ENCODE data around the gene DGKQ.

DGKQ gene

DNA sequence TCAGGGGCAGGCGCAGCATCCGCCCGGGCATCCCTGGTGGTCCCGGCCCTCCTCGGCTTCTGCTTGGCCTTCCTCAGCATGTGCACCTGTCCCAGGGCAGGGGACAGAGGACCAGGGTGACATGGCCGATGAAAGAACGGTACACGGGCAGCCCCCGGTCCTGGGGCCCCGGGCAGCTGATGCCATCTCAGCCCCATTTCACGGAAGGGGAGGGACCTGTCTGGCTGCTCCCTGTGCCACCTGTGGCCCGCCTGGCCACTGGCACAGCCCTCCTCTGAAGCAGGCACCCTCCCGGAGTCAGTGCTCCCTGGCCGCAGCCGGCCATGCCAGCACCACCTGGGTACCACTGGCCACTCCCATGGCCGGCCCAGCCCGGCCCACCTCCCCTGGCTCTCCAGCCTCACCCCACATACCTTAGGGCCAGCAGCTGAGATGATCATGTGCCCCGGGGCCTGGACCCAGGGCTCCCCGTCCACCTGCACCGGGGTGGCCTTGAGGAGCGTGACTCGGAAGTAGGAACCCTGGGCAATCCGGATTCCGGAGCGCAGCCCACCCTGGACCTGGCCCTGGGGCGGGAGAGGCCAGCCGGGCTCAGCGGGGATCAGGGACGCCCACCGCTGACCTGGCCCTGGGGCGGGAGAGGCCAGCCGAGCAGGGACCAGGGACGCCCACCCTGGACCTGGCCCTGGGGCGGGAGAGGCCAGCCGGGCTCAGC, 12.6 kb downstream of the DGKQ start:
- H3K36me3 ChIP-seq (ENCODE audit: control insufficient read depth in 1 of 2, insufficient read depth in 2 of 2, low read length in 2 of 2), result peaks cover 5 to 46% of the 10 kb centered on the region in 2 donors
- no peak overlapping the region for H3K4me3 ChIP-seq (ENCODE audit: low read depth in 1 of 2, low read length in 2 of 2)
- no peak overlapping the region for H3K27ac ChIP-seq (ENCODE audit: low read length)
- no peaks in the 10 kb centered on the region for H3K4me1 ChIP-seq (ENCODE audit: control insufficient read depth in 1 of 2, insufficient read depth in 2 of 2, low read length in 2 of 2)
- H3K27me3 ChIP-seq (ENCODE audit: low read depth, low read length), result no peaks in the 10 kb centered on the region
- H3K9me3 ChIP-seq (ENCODE audit: control insufficient read depth in 1 of 2, low read length in 2 of 2), result no peaks in the 10 kb centered on the region

DNA sequence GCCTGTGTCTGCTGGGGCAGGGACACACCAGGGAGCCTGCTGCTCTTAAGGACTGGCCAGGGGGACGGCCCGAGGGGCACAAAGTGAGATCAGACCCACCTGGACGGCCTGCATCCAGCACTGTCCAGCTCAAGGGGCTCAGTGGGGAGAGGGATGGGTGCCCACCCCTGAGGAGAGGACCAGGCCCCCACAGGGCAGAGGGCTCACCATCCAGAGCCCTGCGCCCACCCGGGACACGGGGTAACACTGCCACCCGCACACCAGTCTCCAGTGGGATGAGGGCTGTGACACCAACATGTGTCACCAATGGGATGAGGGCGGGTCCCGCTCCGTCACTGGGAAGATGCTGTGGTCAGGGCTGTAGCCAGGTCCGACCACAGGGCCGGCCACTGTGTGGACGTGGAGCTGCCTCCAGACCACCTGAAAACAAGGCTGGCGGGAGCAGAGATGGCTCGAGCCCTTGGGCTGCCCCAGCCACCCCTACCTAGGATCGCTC, 13.2 kb downstream of the DGKQ start:
- peaks cover 5 to 42% of the 10 kb centered on the region in 2 donors for H3K36me3 ChIP-seq (ENCODE audit: control insufficient read depth in 1 of 2, insufficient read depth in 2 of 2, low read length in 2 of 2)

DNA sequence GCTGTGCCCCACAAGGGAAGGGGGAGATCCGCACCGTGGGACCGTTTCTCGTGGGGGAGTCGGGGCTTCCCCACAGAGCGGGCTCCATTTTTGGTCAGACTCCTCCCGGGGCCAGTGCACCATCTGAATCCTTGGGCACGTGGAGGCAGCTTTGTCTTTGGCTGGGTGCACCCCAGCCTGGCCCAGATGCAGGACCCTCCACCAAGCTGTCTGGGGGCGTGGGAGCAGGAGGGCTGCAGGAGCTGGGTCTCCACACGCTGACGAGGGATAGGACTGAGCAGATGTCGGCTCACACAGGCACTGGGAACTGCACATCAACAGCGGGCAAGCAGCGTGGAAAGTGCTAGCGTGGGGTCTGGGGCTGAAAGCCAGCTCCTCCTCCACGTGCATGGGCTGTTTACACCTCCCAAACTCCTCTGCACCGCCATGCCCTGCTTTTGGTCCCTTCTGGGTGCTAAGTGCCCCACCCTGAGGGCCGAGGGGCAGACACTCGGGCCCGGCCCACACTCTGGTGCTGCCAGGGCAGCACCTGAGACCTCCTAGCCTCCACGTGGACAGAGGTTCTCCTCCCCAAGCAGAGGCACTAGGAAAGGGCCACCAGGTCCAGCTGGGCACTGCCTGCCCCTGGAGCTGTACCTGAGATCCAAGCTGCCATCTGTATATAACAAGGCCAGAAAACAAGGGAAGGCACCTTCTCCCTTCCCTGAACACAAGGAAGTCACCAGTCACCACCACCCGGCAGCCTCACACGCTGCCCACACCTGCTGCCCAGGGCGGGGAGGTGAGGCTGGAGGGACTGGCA, 13.8 kb downstream of the DGKQ start:
- Histone ChIP-seq H3K9me3 (ENCODE audit: control insufficient read depth in 1 of 2, low read length in 2 of 2) (no peaks in the 10 kb centered on the region), H3K4me3 (ENCODE audit: low read depth in 1 of 2, low read length in 2 of 2) (no peak overlapping the region), H3K27ac (ENCODE audit: low read length) (no peak overlapping the region), H3K4me1 (ENCODE audit: control insufficient read depth in 1 of 2, insufficient read depth in 2 of 2, low read length in 2 of 2) (no peaks in the 10 kb centered on the region), H3K36me3 (ENCODE audit: control insufficient read depth in 1 of 2, insufficient read depth in 2 of 2, low read length in 2 of 2) (peaks cover 5 to 44% of the 10 kb centered on the region in 2 donors), H3K27me3 (ENCODE audit: low read depth, low read length) (no peaks in the 10 kb centered on the region)

More for the DNA sequence above, 13.2 kb downstream of the DGKQ start:
- Histone ChIP-seq H3K27ac (ENCODE audit: low read length) (no peak overlapping the region), H3K27me3 (ENCODE audit: low read depth, low read length) (no peaks in the 10 kb centered on the region), H3K4me3 (ENCODE audit: low read depth in 1 of 2, low read length in 2 of 2) (no peak overlapping the region), H3K9me3 (ENCODE audit: control insufficient read depth in 1 of 2, low read length in 2 of 2) (no peaks in the 10 kb centered on the region), H3K4me1 (ENCODE audit: control insufficient read depth in 1 of 2, insufficient read depth in 2 of 2, low read length in 2 of 2) (no peaks in the 10 kb centered on the region)

DNA sequence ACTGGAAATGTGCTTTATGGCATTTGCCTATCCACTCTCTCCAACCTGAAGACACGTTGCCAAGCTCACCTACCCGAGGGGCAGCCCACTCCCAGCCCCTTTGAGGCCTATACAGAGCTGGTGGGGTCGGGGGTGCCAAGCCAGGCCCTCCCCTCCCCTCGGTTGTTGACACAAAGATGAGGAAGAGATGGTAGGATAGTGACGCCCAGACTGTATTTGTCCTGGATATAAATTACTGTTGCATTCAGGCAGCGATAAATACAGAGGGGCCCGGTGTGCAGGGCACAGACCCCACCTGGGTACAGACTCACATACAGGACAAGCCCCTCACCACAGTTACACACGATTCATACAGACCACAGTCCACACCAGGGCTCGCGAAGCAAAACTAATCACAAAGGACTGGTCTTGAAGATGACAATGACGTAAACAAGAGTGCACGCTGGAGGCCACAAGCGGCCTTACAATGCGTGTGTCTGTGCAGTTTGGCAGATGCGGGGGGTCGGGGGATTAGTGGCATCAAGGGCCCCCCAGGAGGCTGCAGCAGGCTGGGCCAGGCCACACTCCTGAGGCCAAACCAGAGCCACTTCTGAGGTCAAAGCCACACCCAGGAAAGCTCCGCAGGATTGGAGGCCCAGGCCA, 14.6 kb downstream of the DGKQ start:
- Histone ChIP-seq H3K4me1 (ENCODE audit: control insufficient read depth in 1 of 2, insufficient read depth in 2 of 2, low read length in 2 of 2) (no peaks in the 10 kb centered on the region), H3K9me3 (ENCODE audit: control insufficient read depth in 1 of 2, low read length in 2 of 2) (no peaks in the 10 kb centered on the region), H3K36me3 (ENCODE audit: control insufficient read depth in 1 of 2, insufficient read depth in 2 of 2, low read length in 2 of 2) (peaks cover 5 to 51% of the 10 kb centered on the region in 2 donors), H3K27me3 (ENCODE audit: low read depth, low read length) (no peaks in the 10 kb centered on the region), H3K4me3 (ENCODE audit: low read depth in 1 of 2, low read length in 2 of 2) (no peak overlapping the region), H3K27ac (ENCODE audit: low read length) (no peak overlapping the region)

DNA sequence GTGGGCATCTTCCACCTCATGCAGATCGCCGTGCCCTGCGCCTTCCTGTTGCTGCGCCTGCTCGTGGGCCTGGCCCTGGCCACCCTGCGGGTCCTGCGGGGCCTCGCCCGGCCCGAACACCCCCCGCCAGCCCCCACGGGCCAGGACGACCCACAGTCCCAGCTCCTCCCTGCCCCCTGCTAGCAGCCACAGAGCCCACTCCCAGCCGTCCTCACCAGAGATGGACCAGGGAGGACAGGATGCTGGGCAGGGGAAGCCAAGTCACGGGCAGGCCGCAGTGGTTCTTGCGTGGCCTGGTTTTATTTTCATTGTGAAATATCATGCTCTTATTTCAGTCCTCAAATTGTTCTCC, 15.1 kb downstream of the DGKQ start:
- no peaks in the 10 kb centered on the region for H3K9me3 ChIP-seq (ENCODE audit: control insufficient read depth in 1 of 2, low read length in 2 of 2)

DNA sequence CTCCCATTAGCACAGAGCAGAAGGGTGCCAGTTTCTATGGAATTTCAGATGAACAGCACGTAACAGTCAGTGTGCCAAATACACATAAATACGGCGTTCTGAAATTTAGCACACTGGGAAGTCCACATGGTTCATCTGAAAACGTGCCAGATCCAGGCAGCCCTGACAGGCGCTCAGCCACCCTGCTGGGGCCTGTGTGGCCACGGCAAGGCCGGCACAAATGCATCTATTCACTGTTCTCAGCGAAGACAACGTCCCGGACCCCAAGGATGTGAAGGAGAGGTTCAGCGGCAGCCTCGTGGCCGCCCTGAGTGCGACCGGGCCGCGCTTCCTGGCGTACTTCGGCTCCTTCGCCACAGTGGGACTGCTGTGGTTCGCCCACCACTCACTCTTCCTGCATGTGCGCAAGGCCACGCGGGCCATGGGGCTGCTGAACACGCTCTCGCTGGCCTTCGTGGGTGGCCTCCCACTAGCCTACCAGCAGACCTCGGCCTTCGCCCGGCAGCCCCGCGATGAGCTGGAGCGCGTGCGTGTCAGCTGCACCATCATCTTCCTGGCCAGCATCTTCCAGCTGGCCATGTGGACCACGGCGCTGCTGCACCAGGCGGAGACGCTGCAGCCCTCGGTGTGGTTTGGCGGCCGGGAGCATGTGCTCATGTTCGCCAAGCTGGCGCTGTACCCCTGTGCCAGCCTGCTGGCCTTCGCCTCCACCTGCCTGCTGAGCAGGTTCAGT, 15.6 kb downstream of the DGKQ start:
- Histone ChIP-seq H3K27me3 (ENCODE audit: low read depth, low read length) (no peaks in the 10 kb centered on the region), H3K27ac (ENCODE audit: low read length) (no peak overlapping the region), H3K36me3 (ENCODE audit: control insufficient read depth in 1 of 2, insufficient read depth in 2 of 2, low read length in 2 of 2) (peaks cover 5 to 55% of the 10 kb centered on the region in 2 donors), H3K4me3 (ENCODE audit: low read depth in 1 of 2, low read length in 2 of 2) (no peak overlapping the region), H3K4me1 (ENCODE audit: control insufficient read depth in 1 of 2, insufficient read depth in 2 of 2, low read length in 2 of 2) (no peaks in the 10 kb centered on the region), H3K9me3 (ENCODE audit: control insufficient read depth in 1 of 2, low read length in 2 of 2) (no peaks in the 10 kb centered on the region)

More for the DNA sequence above, 15.1 kb downstream of the DGKQ start:
- Histone ChIP-seq H3K27ac (ENCODE audit: low read length) (no peak overlapping the region), H3K27me3 (ENCODE audit: low read depth, low read length) (no peaks in the 10 kb centered on the region), H3K4me1 (ENCODE audit: control insufficient read depth in 1 of 2, insufficient read depth in 2 of 2, low read length in 2 of 2) (no peaks in the 10 kb centered on the region), H3K4me3 (ENCODE audit: low read depth in 1 of 2, low read length in 2 of 2) (no peak overlapping the region), H3K36me3 (ENCODE audit: control insufficient read depth in 1 of 2, insufficient read depth in 2 of 2, low read length in 2 of 2) (peaks cover 5 to 55% of the 10 kb centered on the region in 2 donors)

DNA sequence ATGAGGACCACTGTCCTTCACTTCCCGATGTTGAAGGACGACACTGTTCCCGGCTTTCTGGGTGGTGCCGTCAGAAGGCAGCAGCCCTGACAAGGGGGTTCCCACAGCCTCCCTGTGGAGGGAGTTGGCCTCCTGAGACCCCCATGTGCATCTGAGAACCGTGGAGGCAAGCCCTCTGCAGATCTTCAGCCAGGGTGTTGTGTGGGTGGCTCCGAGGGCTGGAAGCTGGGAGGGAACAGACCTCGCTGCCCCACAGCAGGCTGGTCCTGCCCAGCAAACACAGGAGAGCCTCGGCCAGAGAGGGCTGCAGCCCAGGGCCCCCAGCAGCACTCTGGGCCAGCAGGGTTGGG, 16.2 kb downstream of the DGKQ start:
- no peaks in the 10 kb centered on the region for H3K4me1 ChIP-seq (ENCODE audit: control insufficient read depth in 1 of 2, insufficient read depth in 2 of 2, low read length in 2 of 2)
- H3K27ac ChIP-seq (ENCODE audit: low read length), result no peak overlapping the region
- no peaks in the 10 kb centered on the region for H3K9me3 ChIP-seq (ENCODE audit: control insufficient read depth in 1 of 2, low read length in 2 of 2)
- H3K4me3 ChIP-seq (ENCODE audit: low read depth in 1 of 2, low read length in 2 of 2), result no peak overlapping the region
- peaks cover 5 to 51% of the 10 kb centered on the region in 2 donors for H3K36me3 ChIP-seq (ENCODE audit: control insufficient read depth in 1 of 2, insufficient read depth in 2 of 2, low read length in 2 of 2)
- no peaks in the 10 kb centered on the region for H3K27me3 ChIP-seq (ENCODE audit: low read depth, low read length)

DNA sequence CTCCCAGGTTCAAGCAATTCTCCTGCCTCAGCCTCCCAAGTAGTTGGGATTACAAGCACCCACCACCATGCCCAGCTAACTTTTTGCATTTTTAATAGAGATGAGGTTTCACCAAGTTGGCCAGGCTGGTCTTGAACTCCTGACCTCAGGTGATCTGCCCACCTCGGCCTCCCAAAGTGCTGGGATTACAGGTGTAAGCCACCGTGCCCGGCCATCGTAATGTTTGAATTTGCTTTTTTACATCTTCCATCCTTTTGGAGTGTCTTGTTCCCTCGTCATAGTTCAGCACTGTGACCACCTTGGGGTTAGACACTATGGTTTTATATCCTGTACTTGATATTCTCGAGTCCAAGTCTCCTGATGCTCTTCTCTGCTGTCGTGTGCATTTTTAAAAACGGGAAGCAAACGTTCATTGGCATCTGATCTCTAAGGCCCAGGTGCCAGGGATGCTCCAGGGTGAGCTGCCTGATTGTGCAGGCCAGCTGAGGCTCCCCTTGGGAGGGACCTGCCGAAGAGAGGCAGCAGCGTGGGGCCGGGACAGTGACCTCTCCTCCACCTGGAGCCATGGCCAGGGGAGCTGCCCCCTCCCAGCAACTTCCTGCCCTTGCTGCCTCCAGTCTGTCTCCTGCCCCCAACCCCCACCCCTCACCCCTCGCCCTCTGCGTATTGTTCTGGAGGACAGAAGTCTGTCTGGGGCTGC, 16.7 kb downstream of the DGKQ start:
- Histone ChIP-seq H3K4me3 (ENCODE audit: low read depth in 1 of 2, low read length in 2 of 2) (no peak overlapping the region), H3K27ac (ENCODE audit: low read length) (no peak overlapping the region), H3K27me3 (ENCODE audit: low read depth, low read length) (no peaks in the 10 kb centered on the region), H3K9me3 (ENCODE audit: control insufficient read depth in 1 of 2, low read length in 2 of 2) (no peaks in the 10 kb centered on the region), H3K4me1 (ENCODE audit: control insufficient read depth in 1 of 2, insufficient read depth in 2 of 2, low read length in 2 of 2) (no peaks in the 10 kb centered on the region), H3K36me3 (ENCODE audit: control insufficient read depth in 1 of 2, insufficient read depth in 2 of 2, low read length in 2 of 2) (peaks cover 5 to 45% of the 10 kb centered on the region in 2 donors)

DNA sequence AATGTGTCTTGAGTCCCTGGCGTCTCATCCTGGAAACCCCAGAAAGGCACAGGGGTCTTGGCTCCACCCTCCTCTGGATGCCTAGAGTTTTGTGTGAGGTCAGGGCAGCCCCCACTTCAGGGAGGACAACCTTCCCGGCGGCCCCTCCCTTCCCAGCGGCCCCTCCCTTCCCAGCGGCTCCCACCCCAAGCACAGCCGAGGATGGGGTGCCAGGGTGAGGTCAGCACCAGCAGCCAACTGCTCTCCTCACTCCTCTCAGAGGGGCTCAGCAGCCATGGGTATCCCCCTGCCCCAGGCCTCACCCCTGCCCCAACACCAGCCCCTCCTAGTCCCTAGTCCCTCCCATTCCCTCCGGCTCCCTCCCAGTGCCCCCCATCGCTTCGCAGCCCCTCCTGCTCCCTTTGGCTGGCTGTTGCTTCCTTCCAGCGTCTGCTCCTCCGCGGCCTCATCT, 17.4 kb downstream of the DGKQ start:
- H3K36me3 ChIP-seq (ENCODE audit: control insufficient read depth in 1 of 2, insufficient read depth in 2 of 2, low read length in 2 of 2), result peaks cover 5 to 41% of the 10 kb centered on the region in 2 donors
- no peaks in the 10 kb centered on the region for H3K4me1 ChIP-seq (ENCODE audit: control insufficient read depth in 1 of 2, insufficient read depth in 2 of 2, low read length in 2 of 2)
- no peaks in the 10 kb centered on the region for H3K27me3 ChIP-seq (ENCODE audit: low read depth, low read length)

DNA sequence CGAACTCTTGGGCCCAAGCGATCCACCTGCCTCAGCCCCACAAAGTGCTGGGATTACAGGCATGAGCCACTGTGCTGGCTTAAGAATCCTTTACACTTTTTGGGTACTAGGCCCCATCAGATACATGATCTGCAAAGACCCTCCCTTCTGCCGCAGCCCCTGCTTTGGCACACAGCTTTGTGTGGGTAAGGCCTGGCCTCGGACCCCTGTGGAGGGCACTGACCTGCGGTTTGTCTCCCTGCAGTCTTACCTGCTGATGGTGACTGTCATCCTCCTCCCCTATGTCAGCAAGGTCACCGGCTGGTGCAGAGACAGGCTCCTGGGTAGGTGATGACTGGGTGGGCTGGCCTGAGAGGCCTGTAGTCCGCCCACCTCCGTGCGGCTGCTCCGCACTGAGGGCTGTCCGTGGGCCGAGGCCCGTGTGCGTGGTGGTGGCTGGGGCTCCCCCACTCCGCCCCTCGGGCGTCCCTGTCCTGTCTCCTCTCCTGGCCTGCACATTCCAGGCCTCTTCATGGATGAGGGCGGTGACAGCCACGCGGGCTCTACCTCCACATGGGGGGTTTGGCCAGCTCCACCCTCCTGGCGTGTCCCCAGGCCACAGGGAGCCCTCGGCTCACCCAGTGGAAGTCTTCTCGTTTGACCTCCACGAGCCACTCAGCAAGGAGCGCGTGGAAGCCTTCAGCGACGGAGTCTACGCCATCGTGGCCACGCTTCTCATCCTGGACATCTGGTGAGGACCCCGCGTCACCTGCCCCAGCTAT, 18.0 kb downstream of the DGKQ start:
- Histone ChIP-seq H3K36me3 (ENCODE audit: control insufficient read depth in 1 of 2, insufficient read depth in 2 of 2, low read length in 2 of 2) (peaks cover 5 to 41% of the 10 kb centered on the region in 2 donors), H3K27me3 (ENCODE audit: low read depth, low read length) (no peaks in the 10 kb centered on the region), H3K4me1 (ENCODE audit: control insufficient read depth in 1 of 2, insufficient read depth in 2 of 2, low read length in 2 of 2) (no peaks in the 10 kb centered on the region), H3K27ac (ENCODE audit: low read length) (no peak overlapping the region), H3K4me3 (ENCODE audit: low read depth in 1 of 2, low read length in 2 of 2) (no peak overlapping the region), H3K9me3 (ENCODE audit: control insufficient read depth in 1 of 2, low read length in 2 of 2) (no peaks in the 10 kb centered on the region)

More for the DNA sequence above, 17.4 kb downstream of the DGKQ start:
- no peak overlapping the region for H3K4me3 ChIP-seq (ENCODE audit: low read depth in 1 of 2, low read length in 2 of 2)
- no peak overlapping the region for H3K27ac ChIP-seq (ENCODE audit: low read length)
- no peaks in the 10 kb centered on the region for H3K9me3 ChIP-seq (ENCODE audit: control insufficient read depth in 1 of 2, low read length in 2 of 2)
